Osteoblast (primary cell): ENCODE measurements around the gene NKD2. TPM values are rescaled to one million over a fixed set of nuclear protein-coding genes. Genes with fewer than 3 reads are reported as not detected.

Experiments
- DNase-seq: peaks from one replicate; pipeline ENCODE4 v3.0.0; 2011; ENCODE audit warnings: low spot score, mixed read lengths; ENCODE audit not compliant: insufficient read length; ENCODE audit errors: missing footprints
- H2AFZ ChIP-seq: 2 replicates; pipeline ENCODE4 v1.6.0; 2011; ENCODE audit warnings: mild to moderate bottlenecking, low read length
- H3K27ac ChIP-seq: 2 replicates; pipeline ENCODE4 v1.5.1; 2011; ENCODE audit warnings: mild to moderate bottlenecking, low read depth, low read length, moderate library complexity
- H3K27me3 ChIP-seq: 2 replicates; pipeline ENCODE4 v1.6.0; 2012; ENCODE audit warnings: mild to moderate bottlenecking, control low read depth, inconsistent platforms, low read length, moderate library complexity; ENCODE audit not compliant: insufficient read depth
- H3K36me3 ChIP-seq: 2 replicates; pipeline ENCODE4 v1.5.1; 2011; ENCODE audit warnings: mild to moderate bottlenecking, low read length, control low read depth, moderate library complexity; ENCODE audit not compliant: insufficient read depth
- H3K4me1 ChIP-seq: 2 replicates; pipeline ENCODE4 v1.5.1; 2011; ENCODE audit warnings: mild to moderate bottlenecking, low read length, control low read depth, moderate library complexity; ENCODE audit not compliant: insufficient read depth
- H3K4me2 ChIP-seq: 2 replicates; pipeline ENCODE4 v1.6.0; 2011; ENCODE audit warnings: mild to moderate bottlenecking, low read length; ENCODE audit not compliant: insufficient read depth
- H3K4me3 ChIP-seq: fragments of 200-600 bp; sonication (generic); 3 replicates; pipeline ENCODE4 v1.5.1; 2012; ENCODE audit warnings: mild to moderate bottlenecking, low read length, inconsistent platforms; ENCODE audit not compliant: insufficient read depth
- H3K79me2 ChIP-seq: 2 replicates; pipeline ENCODE4 v1.6.0; 2012; ENCODE audit warnings: mild to moderate bottlenecking, low read length, control low read depth, inconsistent platforms; ENCODE audit not compliant: insufficient read depth
- H3K9me3 ChIP-seq: 2 replicates; pipeline ENCODE4 v1.5.1; 2011; ENCODE audit warnings: low read depth, low read length, control low read depth
- H4K20me1 ChIP-seq: 2 replicates; pipeline ENCODE4 v1.6.0; 2012; ENCODE audit warnings: mild to moderate bottlenecking, low read length, control low read depth; ENCODE audit not compliant: insufficient read depth
- total RNA-seq: library from RNA; depleted of rRNA; stranded (reverse); fragments of >200 nt; gene quantifications from 2 replicates; pipeline ENCODE4 v1.2.3, GENCODE V29; 2012
- TF ChIP-seq, protein P1 (sequence below): IDR thresholded peaks from 2 replicates; pipeline ENCODE4 v1.5.1; 2011; ENCODE audit warnings: mild to moderate bottlenecking, low read depth, low read length, moderate library complexity; ENCODE audit errors: extremely low read depth

NKD2 gene
- total RNA-seq, 1 donor: under 0.01 TPM

DNA sequence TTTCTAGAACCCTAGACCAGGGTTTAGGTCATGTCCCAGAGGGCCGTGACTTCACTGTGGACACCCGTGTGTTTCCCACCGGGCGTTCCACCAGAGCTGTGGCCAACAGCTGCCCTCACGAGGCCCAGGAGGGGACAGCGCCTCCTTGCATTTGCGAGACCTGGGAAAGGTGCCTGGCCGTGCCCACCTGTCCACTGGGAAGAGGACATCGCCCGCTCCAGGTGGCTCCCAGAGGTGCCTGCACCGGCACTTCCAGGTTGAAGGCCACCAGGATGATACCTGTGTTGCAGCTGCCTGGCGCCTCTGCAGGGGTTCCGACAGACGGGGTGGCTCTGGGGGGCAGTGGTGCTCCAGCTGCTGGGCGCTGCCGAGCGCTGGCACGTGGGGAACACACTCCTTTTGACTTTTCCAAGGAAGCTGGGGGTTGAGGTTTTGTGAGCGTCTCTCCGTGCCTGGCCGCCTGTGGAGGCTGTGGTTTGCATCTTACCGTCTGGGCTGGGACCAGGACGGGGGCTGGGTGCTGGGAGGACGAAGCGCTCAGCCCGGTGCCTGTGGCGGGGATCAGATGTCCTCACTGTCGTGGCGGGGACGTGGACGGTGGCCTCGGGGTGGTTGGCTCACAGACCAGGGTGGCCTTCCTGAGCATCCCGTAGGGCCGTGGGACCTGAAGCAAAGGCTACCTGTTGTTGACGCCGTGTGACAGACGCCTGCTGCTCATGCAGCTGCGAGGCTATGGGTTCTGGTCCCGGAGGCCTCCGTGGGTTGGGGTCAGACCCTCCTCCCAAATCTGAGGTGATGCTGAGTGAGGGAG lies 19.2 kb downstream of the NKD2 start:
- Histone ChIP-seq H4K20me1 (no peaks in the 10 kb centered on the region), H3K27ac (no peak overlapping the region), H3K4me2 (no peak overlapping the region), H3K4me1 (no peaks in the 10 kb centered on the region), H3K27me3 (no peaks in the 10 kb centered on the region), H3K4me3 (no peak overlapping the region), H3K9me3 (no peaks in the 10 kb centered on the region), H2AFZ (no peak overlapping the region), H3K36me3 (no peaks in the 10 kb centered on the region), H3K79me2 (no peaks in the 10 kb centered on the region)
- DNase-seq: peak; percentile 65
- TF ChIP-seq, protein P1, sequence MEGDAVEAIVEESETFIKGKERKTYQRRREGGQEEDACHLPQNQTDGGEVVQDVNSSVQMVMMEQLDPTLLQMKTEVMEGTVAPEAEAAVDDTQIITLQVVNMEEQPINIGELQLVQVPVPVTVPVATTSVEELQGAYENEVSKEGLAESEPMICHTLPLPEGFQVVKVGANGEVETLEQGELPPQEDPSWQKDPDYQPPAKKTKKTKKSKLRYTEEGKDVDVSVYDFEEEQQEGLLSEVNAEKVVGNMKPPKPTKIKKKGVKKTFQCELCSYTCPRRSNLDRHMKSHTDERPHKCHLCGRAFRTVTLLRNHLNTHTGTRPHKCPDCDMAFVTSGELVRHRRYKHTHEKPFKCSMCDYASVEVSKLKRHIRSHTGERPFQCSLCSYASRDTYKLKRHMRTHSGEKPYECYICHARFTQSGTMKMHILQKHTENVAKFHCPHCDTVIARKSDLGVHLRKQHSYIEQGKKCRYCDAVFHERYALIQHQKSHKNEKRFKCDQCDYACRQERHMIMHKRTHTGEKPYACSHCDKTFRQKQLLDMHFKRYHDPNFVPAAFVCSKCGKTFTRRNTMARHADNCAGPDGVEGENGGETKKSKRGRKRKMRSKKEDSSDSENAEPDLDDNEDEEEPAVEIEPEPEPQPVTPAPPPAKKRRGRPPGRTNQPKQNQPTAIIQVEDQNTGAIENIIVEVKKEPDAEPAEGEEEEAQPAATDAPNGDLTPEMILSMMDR: no peak

DNA sequence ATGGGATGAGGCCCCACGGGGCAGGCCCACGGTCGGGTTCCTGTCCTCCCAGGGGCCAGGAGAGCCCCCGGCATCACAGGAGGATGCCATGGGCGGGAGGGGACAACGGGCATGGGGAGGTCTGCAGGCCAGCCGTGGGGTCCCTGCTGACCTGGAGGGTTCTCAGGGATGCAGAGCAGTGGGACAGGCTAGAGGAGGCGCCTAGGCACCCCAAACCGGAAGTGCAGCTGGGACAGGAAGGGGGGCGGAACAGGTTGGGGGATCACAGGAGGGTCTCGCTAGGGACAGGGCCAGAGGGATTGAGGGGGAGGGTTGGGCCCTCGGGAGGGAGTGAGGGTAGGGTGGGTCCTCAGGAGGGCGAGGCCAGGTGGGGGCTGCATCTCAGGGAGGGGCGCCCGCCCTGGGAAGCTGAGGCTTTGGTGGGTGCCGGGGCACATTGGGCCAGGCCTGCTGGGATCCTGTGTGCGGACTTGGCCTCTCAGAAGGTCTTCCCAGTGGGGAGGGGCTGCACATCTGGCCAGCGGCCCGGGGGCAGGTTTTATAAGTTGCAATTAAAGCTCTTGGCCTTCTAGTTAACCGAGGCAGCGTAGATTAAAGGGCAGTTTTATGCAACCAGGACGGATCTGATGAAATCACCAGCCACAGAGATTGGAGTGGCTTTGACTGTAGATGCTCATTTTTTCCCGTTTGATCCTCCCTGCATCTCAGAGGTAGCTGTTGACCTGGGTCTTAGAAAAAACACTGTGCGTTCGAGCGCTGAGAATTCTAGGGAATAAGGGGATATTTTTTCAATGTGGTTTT lies 20.1 kb downstream of the NKD2 start:
- Histone ChIP-seq H3K4me2 (no peak overlapping the region), H4K20me1 (no peaks in the 10 kb centered on the region), H2AFZ (no peak overlapping the region), H3K27me3 (no peaks in the 10 kb centered on the region), H3K9me3 (no peaks in the 10 kb centered on the region), H3K27ac (no peak overlapping the region), H3K4me1 (no peaks in the 10 kb centered on the region), H3K79me2 (no peaks in the 10 kb centered on the region), H3K4me3 (no peak overlapping the region), H3K36me3 (no peaks in the 10 kb centered on the region)
- TF ChIP-seq, protein P1: no peak
- peak; percentile 58 for DNase-seq

DNA sequence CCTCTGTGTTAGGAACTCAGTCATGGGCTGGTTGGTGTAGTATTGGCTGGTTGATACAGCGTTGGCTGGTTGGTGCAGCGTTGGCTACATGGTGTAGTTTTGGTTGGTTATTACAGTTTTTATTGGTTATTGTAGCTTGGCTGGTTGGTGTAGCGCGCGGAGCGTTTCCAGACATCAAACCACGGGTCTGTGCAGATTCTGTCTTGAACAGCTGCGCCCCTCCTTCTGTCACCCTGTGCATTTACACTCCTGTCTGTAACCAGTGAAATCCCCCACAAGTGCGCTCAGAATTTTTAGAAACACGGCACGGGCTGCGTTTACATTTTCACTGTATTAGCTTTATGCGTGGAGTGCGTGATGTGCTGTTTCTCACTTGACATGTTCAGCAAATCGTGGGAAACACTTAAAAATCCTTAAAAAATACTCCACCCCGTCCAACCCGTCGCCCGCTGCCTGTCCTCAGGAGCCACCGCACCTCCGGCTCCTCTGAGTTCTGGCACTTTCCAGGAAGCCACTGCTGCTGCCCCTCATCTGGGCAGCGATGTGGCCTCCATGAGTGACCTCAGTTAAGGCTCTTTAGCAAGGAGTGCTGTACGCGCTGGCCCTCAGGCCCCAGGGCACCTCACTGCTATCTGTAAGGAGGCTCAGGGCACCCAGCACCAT lies 20.8 kb downstream of the NKD2 start:
- Histone ChIP-seq H3K4me3 (no peak overlapping the region), H2AFZ (no peak overlapping the region), H3K4me2 (no peak overlapping the region), H3K4me1 (no peaks in the 10 kb centered on the region), H4K20me1 (no peaks in the 10 kb centered on the region), H3K27me3 (no peaks in the 10 kb centered on the region), H3K79me2 (no peaks in the 10 kb centered on the region), H3K27ac (no peak overlapping the region), H3K36me3 (no peaks in the 10 kb centered on the region), H3K9me3 (no peaks in the 10 kb centered on the region)
- TF ChIP-seq, protein P1: no peak
- DNase-seq: peak; percentile 65
